T-helper 2 cell treated with Interferon-gamma antibody and Interleukin-4, amounts not matched to agents 100 ng/mL and 5 ng/mL, for 36 hours (primary cell): Measurements from ENCODE around the gene TEC. TPM values are rescaled to one million over a fixed set of nuclear protein-coding genes. Genes with fewer than 3 reads are reported as not detected.
"Not testable (repeated sequence)": the region's sequence is repeated elsewhere in the genome, so short reads cannot be mapped to it uniquely, and the experiment has no call there.

Experiments
- intact Hi-C: fragments of 100-400 bp; cut with micrococcal nuclease; formaldehyde crosslinking; loops from one replicate; pipeline ENCODE4 v1.15.1; 2023
- total RNA-seq: library from RNA; stranded (reverse); gene quantifications from 2 replicates; pipeline ENCODE4 v1.2.3, GENCODE V29; 2022

TEC gene
- total RNA-seq, 1 donor from 2014 or later = 1.1 TPM

GRCh38 chr4:48169636-48170035 lies 100.0 kb downstream of the TEC start:
- intact Hi-C loops = no loop called here

- intact Hi-C loops = no loop called here
Measured at GRCh38 chr4:48167538-48168263, 101.9 kb downstream of the TEC start.

- intact Hi-C loops = not testable (repeated sequence)
Measured at GRCh38 chr4:48164561-48164960, 105.1 kb downstream of the TEC start.

- intact Hi-C loops = no loop called here
Measured at GRCh38 chr4:48163746-48164145, 105.9 kb downstream of the TEC start.

- intact Hi-C loops = no loop called here
Measured at GRCh38 chr4:48162162-48162561, 107.5 kb downstream of the TEC start.

GRCh38 chr4:48157271-48157670 lies 112.4 kb downstream of the TEC start:
- intact Hi-C loops = no loop called here

- intact Hi-C loops = no loop called here
Measured at GRCh38 chr4:48156423-48156822, 113.2 kb downstream of the TEC start.

GRCh38 chr4:48153791-48154550 lies 115.7 kb downstream of the TEC start:
- intact Hi-C loops = no loop called here

GRCh38 chr4:48152259-48152658 lies 117.4 kb downstream of the TEC start:
- intact Hi-C loops = no loop called here

- intact Hi-C loops = no loop called here
Measured at GRCh38 chr4:48149827-48150370, 119.7 kb downstream of the TEC start.

GRCh38 chr4:48147621-48148020 lies 122.0 kb downstream of the TEC start:
- intact Hi-C loops = no loop called here

- intact Hi-C loops = loop anchor here (1.0 kb wide), 1 partner anchor 107 kb away; no protein-coding TSS in a partner anchor
Measured at GRCh38 chr4:48141048-48141447, 128.6 kb downstream of the TEC start.

- intact Hi-C loops = loop anchor here (1.0 to 10.0 kb wide), 5 partner anchors 11 to 1125 kb away; partner anchors contain the start of gene OCIAD1
Measured at GRCh38 chr4:48139691-48140090, 129.9 kb downstream of the TEC start.

GRCh38 chr4:48138936-48139335 lies 130.7 kb downstream of the TEC start:
- intact Hi-C loops = loop anchor here (1.0 to 10.0 kb wide), 5 partner anchors 11 to 1124 kb away; partner anchors contain the start of gene OCIAD1

GRCh38 chr4:48138511-48138910 lies 131.1 kb downstream of the TEC start:
- intact Hi-C loops = loop anchor here (2.0 to 10.0 kb wide), 4 partner anchors 28 to 1124 kb away; partner anchors contain the start of gene OCIAD1

- intact Hi-C loops = loop anchor here (2.0 to 10.0 kb wide), 4 partner anchors 27 to 1123 kb away; partner anchors contain the start of gene OCIAD1
Measured at GRCh38 chr4:48137846-48138245, 131.8 kb downstream of the TEC start.

- intact Hi-C loops = loop anchor here (10.0 kb wide), 2 partner anchors 701 to 1119 kb away; partner anchors contain the start of gene OCIAD1
Measured at GRCh38 chr4:48134081-48134480, 135.6 kb downstream of the TEC start, which contains the start of gene TXK. Gene TXK, minus strand, starts transcription at chr4:48134250. Its CDS starts 80 bp downstream, at chr4:48134170.

- intact Hi-C loops = loop anchor here (10.0 kb wide), 2 partner anchors 701 to 1119 kb away; partner anchors contain the start of gene OCIAD1
Measured at GRCh38 chr4:48133669-48134068, 136.0 kb downstream of the TEC start.

GRCh38 chr4:48131736-48132135 lies 137.9 kb downstream of the TEC start:
- intact Hi-C loops = loop anchor here (10.0 kb wide), 2 partner anchors 703 to 1117 kb away; partner anchors contain the start of gene OCIAD1

GRCh38 chr4:48130100-48130499 lies 139.5 kb downstream of the TEC start:
- intact Hi-C loops = loop anchor here (10.0 kb wide), 2 partner anchors 705 to 1115 kb away; partner anchors contain the start of gene OCIAD1

- intact Hi-C loops = loop anchor here (2.0 to 10.0 kb wide), 6 partner anchors 82 to 1115 kb away; partner anchors contain the start of genes NFXL1, OCIAD1 and SLAIN2
Measured at GRCh38 chr4:48129307-48130014, 140.2 kb downstream of the TEC start.
